Colonic mucosa (tissue), 4 donors: ENCODE results near the gene MAST3. TPM values are rescaled to one million over a fixed set of nuclear protein-coding genes. Genes with fewer than 3 reads are reported as not detected.
A peak's percentile ranks its signal among the peaks of the same experiment; 100 is the strongest.

ENCODE experiments used
- DNase-seq: peaks from one replicate; pipeline ENCODE4 v3.0.0-alpha.2; 2020
- H3K27ac ChIP-seq: fragments of 200-600 bp; one replicate; pipeline ENCODE4 v1.8.0; 2021
- H3K27me3 ChIP-seq: fragments of 200-600 bp; one replicate; pipeline ENCODE4 v1.8.0; 2021
- H3K36me3 ChIP-seq: fragments of 200-600 bp; one replicate; pipeline ENCODE4 v1.8.0; 2021
- H3K4me1 ChIP-seq: fragments of 200-600 bp; one replicate; pipeline ENCODE4 v1.8.0; 2021; ENCODE audit warnings: mild to moderate bottlenecking
- H3K4me3 ChIP-seq: fragments of 200-600 bp; one replicate; pipeline ENCODE4 v1.8.0; 2021
- H3K9ac ChIP-seq, 2 donors: one replicate each; pipeline ENCODE4 v1.7.0; 2013; ENCODE audit warnings: control low read depth in 2 of 2, low read depth in 2 of 2, low read length in 2 of 2
- H3K9me3 ChIP-seq: fragments of 200-600 bp; one replicate; pipeline ENCODE4 v1.8.0; 2021
- intact Hi-C: fragments of 100-400 bp; cut with DNase I; formaldehyde crosslinking; loops from one replicate; pipeline ENCODE4 v1.14.1; 2022
- total RNA-seq, 2 donors: library from RNA; stranded (reverse); fragmentation: NEBNext Ultra II Directional in 1 of 2; extraction: Animal tissue kit (Norgen Biotek cat#: 25700) in 1 of 2; gene quantifications; one replicate each; pipeline ENCODE4 v1.2.1, GENCODE V29; 2021
- TF ChIP-seq, protein P1 (sequence below): fragments of 200-600 bp; IDR thresholded peaks from one replicate; pipeline ENCODE4 v1.8.0; 2022; ENCODE audit warnings: antibody characterized with exemption, mild to moderate bottlenecking
- donor health status: healthy.
- donor health status: DM: no; HTN: no; CAD: no.
- donor health status: DM: no; HTN: no; CAD: no.

MAST3 gene
- total RNA-seq, 2 donors from 2014 or later, result 24.3 to 30.9 TPM

DNA sequence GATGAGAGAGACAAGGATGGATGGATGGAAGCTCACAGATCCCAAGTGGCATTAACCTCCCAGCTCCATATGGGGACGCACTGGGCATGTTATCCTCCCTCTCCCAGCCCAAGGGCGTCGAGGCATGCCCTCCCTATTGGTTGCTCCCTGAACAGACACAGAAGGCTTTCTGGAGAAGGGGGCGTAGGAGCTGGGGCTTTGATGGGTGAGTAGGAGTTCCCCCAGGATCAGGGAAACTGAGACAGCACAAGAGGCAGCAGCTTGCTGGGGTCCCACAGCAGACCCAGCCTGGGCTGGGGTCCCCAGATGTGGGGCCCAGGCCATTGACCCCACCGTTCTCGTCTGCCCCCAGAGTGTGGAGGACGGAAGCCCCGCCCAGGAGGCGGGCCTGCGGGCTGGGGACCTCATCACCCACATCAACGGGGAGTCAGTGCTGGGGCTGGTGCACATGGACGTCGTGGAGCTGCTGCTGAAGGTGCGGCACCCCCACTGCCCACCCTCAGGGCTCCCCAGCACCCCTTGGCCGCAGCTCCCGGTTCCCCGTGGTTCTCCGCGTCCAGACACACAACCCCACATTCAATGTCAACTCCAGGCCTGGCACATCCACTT lies 47.9 kb downstream of the MAST3 start:
- no peak for DNase-seq
- no peaks in the 10 kb centered on the region for H3K27me3 ChIP-seq
- TF ChIP-seq, protein P1, sequence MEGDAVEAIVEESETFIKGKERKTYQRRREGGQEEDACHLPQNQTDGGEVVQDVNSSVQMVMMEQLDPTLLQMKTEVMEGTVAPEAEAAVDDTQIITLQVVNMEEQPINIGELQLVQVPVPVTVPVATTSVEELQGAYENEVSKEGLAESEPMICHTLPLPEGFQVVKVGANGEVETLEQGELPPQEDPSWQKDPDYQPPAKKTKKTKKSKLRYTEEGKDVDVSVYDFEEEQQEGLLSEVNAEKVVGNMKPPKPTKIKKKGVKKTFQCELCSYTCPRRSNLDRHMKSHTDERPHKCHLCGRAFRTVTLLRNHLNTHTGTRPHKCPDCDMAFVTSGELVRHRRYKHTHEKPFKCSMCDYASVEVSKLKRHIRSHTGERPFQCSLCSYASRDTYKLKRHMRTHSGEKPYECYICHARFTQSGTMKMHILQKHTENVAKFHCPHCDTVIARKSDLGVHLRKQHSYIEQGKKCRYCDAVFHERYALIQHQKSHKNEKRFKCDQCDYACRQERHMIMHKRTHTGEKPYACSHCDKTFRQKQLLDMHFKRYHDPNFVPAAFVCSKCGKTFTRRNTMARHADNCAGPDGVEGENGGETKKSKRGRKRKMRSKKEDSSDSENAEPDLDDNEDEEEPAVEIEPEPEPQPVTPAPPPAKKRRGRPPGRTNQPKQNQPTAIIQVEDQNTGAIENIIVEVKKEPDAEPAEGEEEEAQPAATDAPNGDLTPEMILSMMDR, result no peak
- H3K9me3 ChIP-seq, result no peaks in the 10 kb centered on the region
- no peak overlapping the region for H3K9ac ChIP-seq
- H3K27ac ChIP-seq, result no peak overlapping the region
- intact Hi-C loops, result no loop called here
- no peak overlapping the region for H3K4me3 ChIP-seq
- H3K36me3 ChIP-seq, result peaks cover 11% of the 10 kb centered on the region
- H3K4me1 ChIP-seq, result no peaks in the 10 kb centered on the region

DNA sequence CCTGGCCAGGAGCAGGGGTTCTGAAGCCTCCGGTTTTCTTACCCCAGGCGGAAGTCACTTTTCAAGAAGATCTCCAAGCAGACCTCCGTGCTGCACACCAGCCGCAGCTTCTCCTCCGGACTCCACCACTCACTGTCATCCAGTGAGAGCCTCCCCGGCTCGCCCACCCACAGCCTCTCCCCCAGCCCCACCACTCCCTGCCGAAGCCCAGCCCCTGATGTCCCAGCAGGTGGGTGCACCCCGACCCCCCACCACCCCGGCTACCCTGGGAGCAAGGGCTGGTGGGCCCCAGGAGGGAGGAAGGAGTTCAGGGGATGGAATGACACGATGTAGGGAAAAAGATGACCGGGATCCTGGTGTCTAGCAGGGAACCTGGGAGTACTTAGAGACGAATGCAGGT lies 49.8 kb downstream of the MAST3 start:
- Histone ChIP-seq H3K4me1 (peaks cover 5% of the 10 kb centered on the region), H3K36me3 (peaks cover 7% of the 10 kb centered on the region), H3K9ac (no peak overlapping the region), H3K27me3 (no peaks in the 10 kb centered on the region), H3K4me3 (no peak overlapping the region), H3K9me3 (no peaks in the 10 kb centered on the region), H3K27ac (no peak overlapping the region)
- TF ChIP-seq, protein P1, result no peak
- intact Hi-C loops, result no loop called here
- no peak for DNase-seq

DNA sequence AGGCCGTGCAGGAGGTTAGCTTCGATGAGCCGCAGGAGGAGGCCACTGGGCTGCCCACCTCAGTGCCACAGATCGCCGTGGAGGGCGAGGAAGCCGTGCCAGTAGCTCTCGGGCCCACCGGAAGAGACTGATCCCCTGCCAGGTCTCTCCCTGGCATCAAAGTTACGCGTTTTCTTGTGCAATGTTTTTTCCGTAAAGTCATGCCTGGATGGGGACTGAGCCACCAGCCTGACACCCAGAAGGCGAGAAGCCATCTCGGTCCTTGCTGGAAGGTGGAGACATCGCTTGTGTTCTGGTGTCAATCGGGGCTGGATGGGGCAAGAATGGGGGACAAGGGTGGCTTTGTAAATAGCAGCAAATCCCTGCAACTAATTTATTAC lies 52.0 kb downstream of the MAST3 start:
- no peak overlapping the region for H3K27ac ChIP-seq
- no peaks in the 10 kb centered on the region for H3K27me3 ChIP-seq
- TF ChIP-seq, protein P1, result no peak
- intact Hi-C loops, result no loop called here
- H3K4me3 ChIP-seq, result no peak overlapping the region
- DNase-seq, result no peak
- no peaks in the 10 kb centered on the region for H3K9me3 ChIP-seq
- H3K36me3 ChIP-seq, result no peaks in the 10 kb centered on the region
- no peak overlapping the region for H3K9ac ChIP-seq
- H3K4me1 ChIP-seq, result peaks cover 15% of the 10 kb centered on the region

DNA sequence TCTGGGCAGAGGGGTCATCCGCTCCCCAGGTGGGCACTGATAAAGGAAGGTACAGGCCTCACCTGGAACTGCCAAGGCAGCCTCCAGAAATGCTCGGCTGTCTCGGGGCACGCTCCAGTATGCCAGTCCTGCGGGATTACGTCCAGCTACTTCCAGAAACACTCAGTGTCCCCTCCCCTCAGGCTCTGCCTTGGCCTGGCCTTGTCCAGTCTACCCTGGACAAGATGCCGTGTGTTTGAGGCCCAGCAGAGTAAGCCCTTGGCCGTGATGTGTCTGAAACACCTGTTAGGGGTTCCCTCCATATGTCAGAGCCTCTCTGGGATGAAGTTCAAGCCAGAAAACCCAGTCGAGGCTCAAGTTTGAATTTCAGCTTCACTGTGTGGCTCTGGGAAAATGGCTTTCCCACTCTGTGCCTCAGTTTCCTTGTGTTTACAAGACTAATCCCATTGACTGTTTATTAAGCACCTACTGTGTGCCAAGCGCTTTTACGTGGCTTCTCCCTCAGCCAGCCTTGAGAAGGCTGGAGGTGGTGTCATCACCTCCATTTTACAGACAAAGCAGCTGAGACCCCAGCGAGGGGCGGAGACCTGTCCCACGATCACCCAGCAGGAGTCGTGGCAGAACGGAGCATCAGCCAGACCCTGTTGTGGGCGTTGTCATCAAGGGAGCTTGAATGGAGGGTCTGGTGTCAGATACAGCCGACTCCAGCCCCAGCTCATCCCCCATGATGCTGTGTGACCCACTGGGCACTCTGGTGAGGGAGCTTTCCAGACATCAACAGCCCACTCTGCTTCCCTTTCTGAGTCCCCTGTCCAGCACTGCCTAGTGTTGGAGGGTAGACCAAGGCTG lies 53.4 kb downstream of the MAST3 start:
- Histone ChIP-seq H3K27me3 (no peaks in the 10 kb centered on the region), H3K36me3 (no peaks in the 10 kb centered on the region), H3K4me3 (no peak overlapping the region), H3K9ac (peak overlapping the region in 1 of 2 donors; percentile 91), H3K4me1 (peaks cover 24% of the 10 kb centered on the region), H3K27ac (no peak overlapping the region), H3K9me3 (no peaks in the 10 kb centered on the region)
- no peak for DNase-seq
- TF ChIP-seq, protein P1, result no peak
- intact Hi-C loops, result no loop called here

DNA sequence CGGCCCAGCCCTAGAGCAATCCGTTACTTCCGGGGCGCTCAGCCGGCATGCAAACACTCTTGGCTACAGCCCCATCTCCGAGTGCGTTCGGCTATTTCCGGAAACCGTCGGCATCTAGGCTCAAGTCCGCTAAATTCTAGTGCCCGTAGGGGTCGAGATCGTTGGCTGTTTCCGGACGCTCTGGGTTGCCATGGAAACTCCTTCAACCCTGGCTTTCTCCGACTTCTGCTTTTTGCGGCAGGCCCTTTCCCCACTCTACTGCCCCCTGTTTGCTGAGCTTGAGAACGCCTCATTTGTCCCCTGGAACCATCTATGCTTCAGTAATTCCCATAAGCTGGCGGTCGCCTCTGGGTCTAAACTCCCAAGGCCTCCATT lies 54.9 kb downstream of the MAST3 start:
- Histone ChIP-seq H3K4me3 (peak overlapping the region; percentile 80), H3K36me3 (no peaks in the 10 kb centered on the region), H3K27ac (peak overlapping the region; percentile 98), H3K27me3 (no peaks in the 10 kb centered on the region), H3K9ac (peak overlapping the region; percentile 52 to 91), H3K4me1 (peaks cover 37% of the 10 kb centered on the region), H3K9me3 (no peaks in the 10 kb centered on the region)
- DNase-seq, result peak; percentile 99
- intact Hi-C loops, result no loop called here
- TF ChIP-seq, protein P1, result peak; percentile 46
